H1 (cell line): ENCODE results near the gene CACNB2. TPM values are rescaled to one million over a fixed set of nuclear protein-coding genes. Genes with fewer than 3 reads are reported as not detected.

Experiments used
- CTCF ChIA-PET: fragments of 300-600 bp; sonication (Branson Sonifier 250); formaldehyde crosslinking; loops from one replicate; lab custom pipeline; 2021; ENCODE audit not compliant: partially characterized antibody; lab: Charles Lee
- POLR2A ChIA-PET: fragments of 300-600 bp; sonication (Branson Sonifier 250); formaldehyde crosslinking; loops from one replicate; lab custom pipeline; 2021; ENCODE audit warnings: inconsistent platforms; ENCODE audit not compliant: partially characterized antibody; lab: Charles Lee
- DNase-seq, 2 experiments: peaks; one replicate each; pipeline versions ENCODE4 v3.0.0 to v3.0.0-alpha.2; 2010 to 2022; ENCODE audit warnings: low spot score in 2 of 2, low read depth in 1 of 2, mixed read lengths in 1 of 2
- FAIRE-seq: peaks from 2 replicates; lab custom pipeline; 2011; peaks lifted over from hg19 to GRCh38; lab: Jason Lieb, UNC
- H2AFZ ChIP-seq: 2 replicates; pipeline ENCODE4 v1.8.1; 2012; ENCODE audit warnings: low read length, inconsistent platforms
- H2AK5ac ChIP-seq: 2 replicates; pipeline ENCODE4 v1.6.1; 2013; ENCODE audit warnings: low read depth, low read length
- H2BK120ac ChIP-seq: replicated peaks from 2 replicates; pipeline ENCODE3; 2013; ENCODE audit warnings: low read depth, low read length, inconsistent platforms
- H2BK12ac ChIP-seq: 2 replicates; pipeline ENCODE4 v1.6.1; 2013; ENCODE audit warnings: low read depth, low read length
- H2BK15ac ChIP-seq: 2 replicates; pipeline ENCODE4 v1.6.1; 2013; ENCODE audit warnings: low read length
- H2BK20ac ChIP-seq: 2 replicates; pipeline ENCODE4 v1.6.1; 2013; ENCODE audit warnings: low read length
- H2BK5ac ChIP-seq: 2 replicates; pipeline ENCODE4 v1.6.1; 2013; ENCODE audit warnings: low read depth, low read length
- H3K14ac ChIP-seq: 2 replicates; pipeline ENCODE4 v1.6.1; 2013; ENCODE audit warnings: inconsistent platforms; ENCODE audit not compliant: insufficient read length
- H3K18ac ChIP-seq: 2 replicates; pipeline ENCODE4 v1.6.1; 2013; ENCODE audit warnings: low read length; ENCODE audit errors: extremely low read depth
- H3K23ac ChIP-seq: 2 replicates; pipeline ENCODE4 v1.6.1; 2013; ENCODE audit warnings: inconsistent platforms; ENCODE audit not compliant: insufficient read length
- H3K23me2 ChIP-seq: 2 replicates; pipeline ENCODE4 v1.6.1; 2013; ENCODE audit warnings: low read depth, low read length
- H3K27ac ChIP-seq: 2 replicates; pipeline ENCODE4 v1.6.1; 2011; ENCODE audit warnings: low read depth, low read length, inconsistent platforms
- H3K27me3 ChIP-seq, 4 experiments: replicated peaks in 1 of 4; 1 replicate in 1 of 4; 2 replicates in 3 of 4; pipeline versions ENCODE4 v1.6.1 to v1.8.1; 2011 to 2013; ENCODE audit warnings: low read length in 3 of 4, mild to moderate bottlenecking in 3 of 4, inconsistent platforms in 2 of 4, mixed read lengths in 2 of 4, moderate library complexity in 1 of 4; ENCODE audit not compliant: control insufficient read depth in 3 of 4, insufficient read depth in 3 of 4; ENCODE audit errors: extremely low read depth in 1 of 4
- H3K36me3 ChIP-seq, 4 experiments: 2 replicates each; pipeline versions ENCODE4 v1.6.1 to v1.8.1; 2011 to 2013; ENCODE audit warnings: mild to moderate bottlenecking in 4 of 4, low read length in 3 of 4, moderate library complexity in 2 of 4, control low read depth in 1 of 4, inconsistent platforms in 1 of 4; ENCODE audit not compliant: insufficient read depth in 4 of 4, control insufficient read depth in 2 of 4
- H3K4ac ChIP-seq: replicated peaks from 2 replicates; pipeline ENCODE3; 2013; ENCODE audit warnings: low read length, low read depth, mixed read lengths, inconsistent platforms; ENCODE audit not compliant: insufficient read length
- H3K4me1 ChIP-seq, 4 experiments: replicated peaks in 1 of 4; 1 replicate in 1 of 4; 2 replicates in 3 of 4; pipeline versions ENCODE4 v1.6.1 to v1.8.1; 2011 to 2013; ENCODE audit warnings: low read length in 3 of 4, inconsistent platforms in 2 of 4, mixed read lengths in 1 of 4; ENCODE audit not compliant: insufficient read depth in 4 of 4, control insufficient read depth in 3 of 4
- H3K4me2 ChIP-seq, 2 experiments: 2 replicates each; pipeline versions ENCODE4 v1.6.1 to v1.8.1; 2011 to 2013; ENCODE audit warnings: low read depth in 2 of 2, low read length in 2 of 2, control low read depth in 1 of 2, inconsistent platforms in 1 of 2, mild to moderate bottlenecking in 1 of 2; ENCODE audit not compliant: insufficient read depth in 1 of 2
- H3K4me3 ChIP-seq, 4 experiments: fragments of 200-600, 300-600 bp in 1 of 4; sonication (generic), shearing (Covaris generic), sonication (Bioruptor Twin) in 1 of 4; 2 replicates each; pipeline versions ENCODE4 v1.5.1 to v1.8.1; 2011 to 2016; ENCODE audit warnings: low read length in 4 of 4, low read depth in 3 of 4, control low read depth in 2 of 4, inconsistent platforms in 2 of 4, mild to moderate bottlenecking in 2 of 4, mixed read lengths in 1 of 4, moderate library complexity in 1 of 4; ENCODE audit not compliant: insufficient read depth in 2 of 4; ENCODE audit errors: extremely low read depth in 1 of 4
- H3K56ac ChIP-seq: replicated peaks from 2 replicates; pipeline ENCODE3; 2013; ENCODE audit warnings: low read depth, mild to moderate bottlenecking, mixed read lengths, low read length, inconsistent platforms; ENCODE audit not compliant: insufficient read length
- H3K79me1 ChIP-seq: 2 replicates; pipeline ENCODE4 v1.6.1; 2013; ENCODE audit warnings: low read depth, low read length, control low read depth
- H3K79me2 ChIP-seq, 2 experiments: 2 replicates each; pipeline versions ENCODE4 v1.6.1 to v1.8.1; 2012 to 2013; ENCODE audit warnings: low read length in 2 of 2, mild to moderate bottlenecking in 2 of 2, inconsistent platforms in 1 of 2; ENCODE audit not compliant: insufficient read depth in 2 of 2, control insufficient read depth in 1 of 2
- H3K9ac ChIP-seq, 4 experiments: replicated peaks in 1 of 4; 1 replicate in 1 of 4; 2 replicates in 3 of 4; pipeline versions ENCODE4 v1.6.1 to v1.8.1; 2011 to 2013; ENCODE audit warnings: low read depth in 3 of 4, low read length in 3 of 4, control low read depth in 2 of 4, mild to moderate bottlenecking in 2 of 4, moderate library complexity in 2 of 4, inconsistent platforms in 1 of 4; ENCODE audit errors: extremely low read depth in 1 of 4
- H3K9me3 ChIP-seq, 2 experiments: 2 replicates each; pipeline versions ENCODE4 v1.6.1 to v1.8.1; 2012 to 2013; ENCODE audit warnings: mild to moderate bottlenecking in 2 of 2, moderate library complexity in 2 of 2, control low read depth in 1 of 2, inconsistent platforms in 1 of 2, low read depth in 1 of 2, low read length in 1 of 2, mixed read lengths in 1 of 2; ENCODE audit not compliant: insufficient read depth in 2 of 2
- H4K20me1 ChIP-seq, 2 experiments: replicated peaks in 1 of 2; 2 replicates each; pipeline versions ENCODE3 to v1.8.1; 2011 to 2013; ENCODE audit warnings: inconsistent platforms in 2 of 2, low read length in 2 of 2, mild to moderate bottlenecking in 1 of 2; ENCODE audit not compliant: insufficient read depth in 2 of 2, control insufficient read depth in 1 of 2
- H4K5ac ChIP-seq: 2 replicates; pipeline ENCODE4 v1.6.1; 2013; ENCODE audit warnings: low read length, low read depth, mixed read lengths, inconsistent platforms; ENCODE audit not compliant: insufficient read length
- H4K8ac ChIP-seq: 2 replicates; pipeline ENCODE4 v1.8.0; 2013; ENCODE audit warnings: mild to moderate bottlenecking, moderate library complexity, low read length, inconsistent platforms; ENCODE audit not compliant: insufficient read depth; ENCODE audit errors: extremely low read depth
- H4K91ac ChIP-seq: replicated peaks from 2 replicates; pipeline ENCODE3; 2013; ENCODE audit warnings: low read length, mixed read lengths, inconsistent platforms; ENCODE audit not compliant: insufficient read length
- CTBP2 ChIP-seq: IDR thresholded peaks from 2 replicates; pipeline ENCODE4 v1.7.0; 2011; ENCODE audit warnings: borderline replicate concordance, mild to moderate bottlenecking, moderate library complexity, mixed read lengths, low read length; ENCODE audit not compliant: insufficient read depth, insufficient read length
- SIRT6 ChIP-seq: IDR thresholded peaks from one replicate; pipeline ENCODE4 v1.7.1; 2012; ENCODE audit warnings: low read length, inconsistent platforms
- WGBS, 2 experiments: shearing (Covaris generic) in 1 of 2; methylation state at CpG; one replicate each; pipeline versions ENCODE4 v1.1.6 to v1.1.7; 2013 to 2015; ENCODE audit warnings: low lambda C conversion rate in 2 of 2, mixed read lengths in 2 of 2, inconsistent platforms in 1 of 2, low coverage in 1 of 2, missing lambda C conversion rate in 1 of 2; ENCODE audit not compliant: insufficient replicate concordance in 2 of 2, insufficient coverage in 1 of 2, insufficient read length in 1 of 2; ENCODE audit errors: extremely low coverage in 1 of 2, missing lambda C conversion rate in 1 of 2; 5-methylcytosine and 5-hydroxymethylcytosine counted together
- polyA plus RNA-seq, 7 experiments: library from polyadenylated mRNA; depleted of rRNA in 3 of 7; stranded (reverse) in 5 of 7; unstranded in 2 of 7; fragments of >200 nt in 5 of 7; fragments of 200-250 nt in 2 of 7; gene quantifications; 1 replicate in 5 of 7; 2 replicates in 1 of 7; 4 replicates in 1 of 7; pipeline versions ENCODE4 v1.2.1 to v1.2.3, GENCODE V29; 2011 to 2013; ENCODE audit warnings: missing spikeins in 2 of 7, mixed read lengths in 2 of 7
- total RNA-seq: library from RNA; stranded (reverse); fragmentation: NEBNext Ultra II Directional; extraction: Animal tissue kit (Norgen Biotek cat#: 25700); gene quantifications from 2 replicates; pipeline ENCODE4 v1.2.1, GENCODE V29; 2021
- TF ChIP-seq, protein P1 (sequence below): IDR thresholded peaks from 2 replicates; pipeline ENCODE4 v1.6.1; 2011; ENCODE audit warnings: low read depth, mild to moderate bottlenecking, low read length; ENCODE audit not compliant: insufficient read depth

CACNB2 gene
- total and polyA plus RNA-seq, 2 of the 8 experiments (the other 6 are each of a cell fraction or from before 2014, with no cell fraction given): 2.4 to 3.2 TPM

DNA sequence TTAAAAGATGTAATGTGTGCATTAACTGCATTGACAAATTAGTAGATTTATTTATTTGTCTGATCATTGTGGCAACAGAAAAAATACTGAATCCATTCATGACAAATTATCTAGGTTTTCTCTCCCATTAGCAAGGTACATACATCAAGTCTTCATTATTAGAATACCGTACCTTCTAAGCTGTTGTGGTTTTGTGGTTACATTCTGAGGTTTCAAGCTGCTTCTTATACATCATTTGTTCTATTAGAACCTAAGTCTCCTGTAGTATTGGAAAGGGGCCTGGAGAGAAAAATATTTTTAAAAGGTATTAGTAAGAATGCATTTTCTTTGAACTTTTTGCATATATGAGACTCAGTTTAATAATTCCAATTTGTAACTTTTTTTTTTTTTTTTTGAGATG lies 26.3 kb upstream of the CACNB2 start:
- no peak overlapping the region for H3K4me3 ChIP-seq
- H3K4ac ChIP-seq: no peak overlapping the region
- WGBS, 2 experiments: 92% methylated on average over 1 of the region's 1 CpG; no CpG with 5 or more reads in 1 of the 2 experiments
- CTCF ChIA-PET: interaction anchor here (0.6 to 1.4 kb wide), 3 partner anchors 10 to 1534 kb away, joined by 3 to 4 read pairs (median 4); no protein-coding TSS in a partner anchor
- H2BK12ac ChIP-seq: no peak overlapping the region
- H4K8ac ChIP-seq: no peak overlapping the region
- H2AFZ ChIP-seq: no peak overlapping the region
- no peaks in the 10 kb centered on the region for H3K4me1 ChIP-seq
- H3K56ac ChIP-seq: no peak overlapping the region
- H3K36me3 ChIP-seq: no peaks in the 10 kb centered on the region
- H2AK5ac ChIP-seq: no peak overlapping the region
- DNase-seq (no peak), FAIRE-seq (no peak)
- no peak overlapping the region for H3K18ac ChIP-seq
- H2BK5ac ChIP-seq: no peak overlapping the region
- H3K79me2 ChIP-seq: no peaks in the 10 kb centered on the region
- H3K9me3 ChIP-seq: no peaks in the 10 kb centered on the region
- no peak overlapping the region for H3K9ac ChIP-seq
- H2BK15ac ChIP-seq: no peak overlapping the region
- H3K4me2 ChIP-seq: no peak overlapping the region
- H3K79me1 ChIP-seq: no peaks in the 10 kb centered on the region
- H4K91ac ChIP-seq: no peak overlapping the region
- no peak overlapping the region for H2BK120ac ChIP-seq
- no peaks in the 10 kb centered on the region for H3K27me3 ChIP-seq
- H3K23ac ChIP-seq: no peak overlapping the region
- TF ChIP-seq CTBP2 (no peak), SIRT6 (no peak)
- TF ChIP-seq, protein P1, sequence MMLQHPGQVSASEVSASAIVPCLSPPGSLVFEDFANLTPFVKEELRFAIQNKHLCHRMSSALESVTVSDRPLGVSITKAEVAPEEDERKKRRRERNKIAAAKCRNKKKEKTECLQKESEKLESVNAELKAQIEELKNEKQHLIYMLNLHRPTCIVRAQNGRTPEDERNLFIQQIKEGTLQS: no peak
- TF ChIP-seq, all 59 proteins: peak for 0
- Histone ChIP-seq H3K14ac (no peak overlapping the region), H2BK20ac (no peak overlapping the region), H3K27ac (no peak overlapping the region), H3K23me2 (no peaks in the 10 kb centered on the region), H4K5ac (no peak overlapping the region), H4K20me1 (no peaks in the 10 kb centered on the region)
- POLR2A ChIA-PET: no interaction called here
